Endothelial cell of umbilical vein (primary cell): ENCODE measurements around the gene B3GNT7. TPM values are rescaled to one million over a fixed set of nuclear protein-coding genes. Genes with fewer than 3 reads are reported as not detected.

ENCODE experiments used
- BruUV-seq: library from RNA; stranded (reverse); fragments of 400-500 nt; replicated peaks from 2 replicates; lab custom pipeline; 2021; lab: Mats Ljungman, UMichigan
- CTCF ChIA-PET: fragments of 300-600, 350-600 bp; sonication (Branson Sonifier 250); formaldehyde crosslinking; loops from one replicate; lab custom pipeline; 2021; ENCODE audit warnings: antibody characterized with exemption, inconsistent platforms; lab: Charles Lee
- POLR2A ChIA-PET: fragments of 300-600, 350-600 bp; sonication (Branson Sonifier 250); formaldehyde crosslinking; loops from one replicate; lab custom pipeline; 2021; ENCODE audit warnings: antibody characterized with exemption, inconsistent platforms; lab: Charles Lee
- DNase-seq: peaks from one replicate; pipeline ENCODE4 v3.0.0-alpha.2; 2011; ENCODE audit warnings: low read depth, low spot score
- FAIRE-seq: peaks from 2 replicates; lab custom pipeline; 2011; peaks lifted over from hg19 to GRCh38; lab: Jason Lieb, UNC
- H2AFZ ChIP-seq: 2 replicates; pipeline ENCODE4 v1.6.0; 2012; ENCODE audit warnings: low read depth, low read length, control low read depth, inconsistent platforms
- H3K27ac ChIP-seq: 2 replicates; pipeline ENCODE4 v1.5.1; 2011; ENCODE audit warnings: low read depth, mild to moderate bottlenecking, control low read depth, low read length, moderate library complexity; ENCODE audit not compliant: insufficient read depth
- H3K27me3 ChIP-seq, 2 experiments: 2 replicates each; pipeline versions ENCODE4 v1.6.0 to v1.6.1; 2011; ENCODE audit warnings: low read length in 2 of 2, mixed read lengths in 1 of 2; ENCODE audit not compliant: control insufficient read depth in 2 of 2, insufficient read depth in 2 of 2
- H3K36me3 ChIP-seq, 2 experiments: 2 replicates in 1 of 2; 3 replicates in 1 of 2; pipeline ENCODE4 v1.5.1; 2011; ENCODE audit warnings: low read length in 2 of 2, mild to moderate bottlenecking in 1 of 2, moderate library complexity in 1 of 2; ENCODE audit not compliant: control insufficient read depth in 2 of 2, insufficient read depth in 2 of 2; ENCODE audit errors: extremely low read depth in 1 of 2
- H3K4me1 ChIP-seq: 3 replicates; pipeline ENCODE4 v1.5.1; 2011; ENCODE audit warnings: mild to moderate bottlenecking, low read length; ENCODE audit not compliant: control insufficient read depth, insufficient read depth; ENCODE audit errors: extremely low read depth
- H3K4me2 ChIP-seq: 2 replicates; pipeline ENCODE4 v1.6.1; 2011; ENCODE audit warnings: low read length, control low read depth, mixed read lengths; ENCODE audit not compliant: insufficient read depth
- H3K4me3 ChIP-seq, 3 experiments: fragments of 200-600 bp in 1 of 3; sonication (generic), shearing (Covaris generic) in 1 of 3; replicated peaks in 1 of 3; 2 replicates each; pipeline ENCODE4 v1.5.1; 2011 to 2016; ENCODE audit warnings: control low read depth in 3 of 3, low read length in 3 of 3, mild to moderate bottlenecking in 2 of 3, inconsistent platforms in 1 of 3, low read depth in 1 of 3, moderate library complexity in 1 of 3; ENCODE audit not compliant: insufficient read depth in 1 of 3
- H3K79me2 ChIP-seq: 2 replicates; pipeline ENCODE4 v1.6.0; 2012; ENCODE audit warnings: low read length, inconsistent platforms; ENCODE audit not compliant: control insufficient read depth, insufficient read depth
- H3K9ac ChIP-seq: replicated peaks from 2 replicates; pipeline ENCODE3; 2011; ENCODE audit warnings: low read length, control low read depth; ENCODE audit not compliant: insufficient read depth; ENCODE audit errors: extremely low read depth
- H3K9me1 ChIP-seq: replicated peaks from 3 replicates; pipeline ENCODE4 v1.6.0; 2011; ENCODE audit warnings: mild to moderate bottlenecking, low read length; ENCODE audit not compliant: control insufficient read depth, insufficient read depth; ENCODE audit errors: extremely low read depth
- H3K9me3 ChIP-seq: replicated peaks from 2 replicates; pipeline ENCODE4 v1.5.1; 2012; ENCODE audit warnings: low read length, inconsistent platforms; ENCODE audit not compliant: control insufficient read depth, insufficient read depth
- H4K20me1 ChIP-seq: replicated peaks from 2 replicates; pipeline ENCODE3; 2011; ENCODE audit warnings: mild to moderate bottlenecking, low read length; ENCODE audit not compliant: control insufficient read depth, insufficient read depth; ENCODE audit errors: extremely low read depth
- CTCF ChIP-seq, 2 donors: IDR thresholded peaks; 1 replicate in 1 of 2; 2 replicates in 1 of 2; pipeline ENCODE4 v1.5.1; 2011; ENCODE audit warnings: low read length in 2 of 2, mild to moderate bottlenecking in 2 of 2, moderate library complexity in 2 of 2, control low read depth in 1 of 2, inconsistent platforms in 1 of 2, low read depth in 1 of 2; ENCODE audit not compliant: insufficient read depth in 1 of 2; ENCODE audit errors: extremely low read depth in 1 of 2
- EZH2 ChIP-seq: IDR thresholded peaks from 2 replicates; pipeline ENCODE4 v1.6.1; 2012; ENCODE audit warnings: borderline replicate concordance, low read depth, mild to moderate bottlenecking, moderate library complexity, low read length, inconsistent platforms; ENCODE audit not compliant: severe bottlenecking
- FOS ChIP-seq: IDR thresholded peaks from 2 replicates; pipeline ENCODE4 v1.6.1; 2011; ENCODE audit warnings: mild to moderate bottlenecking, low read length, moderate library complexity, borderline replicate concordance; ENCODE audit not compliant: insufficient read depth
- GATA2 ChIP-seq: IDR thresholded peaks from 2 replicates; pipeline ENCODE4 v1.7.0; 2011; ENCODE audit warnings: low read depth, mild to moderate bottlenecking, moderate library complexity, mixed read lengths, low read length; ENCODE audit not compliant: insufficient read length, insufficient read depth
- JUN ChIP-seq: IDR thresholded peaks from 2 replicates; pipeline ENCODE4 v1.6.1; 2011; ENCODE audit warnings: borderline replicate concordance, low read depth; ENCODE audit not compliant: insufficient read length, insufficient read depth
- MAX ChIP-seq: IDR thresholded peaks from 2 replicates; pipeline ENCODE4 v1.6.1; 2011; ENCODE audit not compliant: insufficient read depth, insufficient read length
- MYC ChIP-seq: IDR thresholded peaks from one replicate; pipeline ENCODE4 v1.6.1; 2011; ENCODE audit warnings: mild to moderate bottlenecking, low read depth, low read length
- POLR2A ChIP-seq: IDR thresholded peaks from 2 replicates; pipeline ENCODE4 v1.6.1; 2012; ENCODE audit warnings: low read depth, mild to moderate bottlenecking, control low read depth, low read length
- POLR2AphosphoS5 ChIP-seq: IDR thresholded peaks from 2 replicates; pipeline ENCODE4 v1.6.1; 2012; ENCODE audit warnings: low read depth, mild to moderate bottlenecking, control low read depth, low read length, moderate library complexity; ENCODE audit not compliant: insufficient read depth
- dilution Hi-C: fragments of 300-500 bp; cut with MboI; formaldehyde crosslinking; loops from one replicate; pipeline ENCODE4 v1.15.0; 2019; ENCODE audit warnings: low sequenced_read_pairs; ENCODE audit not compliant: extremely low pct_ligation_motif_present
- intact Hi-C: fragments of 100-400 bp; cut with micrococcal nuclease; formaldehyde crosslinking; loops from one replicate; pipeline ENCODE4 v1.10.0; 2022
- polyA plus RNA-seq, 4 experiments: library from polyadenylated mRNA; depleted of rRNA in 3 of 4; stranded (reverse) in 3 of 4; unstranded in 1 of 4; fragments of >200 nt; gene quantifications; 2 replicates each; pipeline versions ENCODE4 v1.2.1 to v1.2.3, GENCODE V29; 2011 to 2012; ENCODE audit warnings: missing spikeins in 1 of 4
- total RNA-seq: library from RNA; stranded (reverse); gene quantifications from 2 replicates; pipeline ENCODE4 v1.2.3, GENCODE V29; 2021

B3GNT7 gene
- total and polyA plus RNA-seq, 2 donors (not counting 3 experiments of a cell fraction or from before 2014, with no cell fraction given): 0.39 to 1.2 TPM

- DNase-seq: no peak
- Histone ChIP-seq H3K9me3 (no peaks in the 10 kb centered on the region), H3K27me3 (no peaks in the 10 kb centered on the region), H4K20me1 (no peaks in the 10 kb centered on the region), H3K9ac (no peak overlapping the region), H3K9me1 (no peaks in the 10 kb centered on the region), H3K4me1 (peaks cover 11% of the 10 kb centered on the region), H3K27ac (no peak overlapping the region), H3K4me3 (no peak overlapping the region), H3K79me2 (no peaks in the 10 kb centered on the region), H3K4me2 (no peak overlapping the region), H2AFZ (no peak overlapping the region), H3K36me3 (no peaks in the 10 kb centered on the region)
- CTCF ChIA-PET: no interaction called here
- FAIRE-seq: no peak
- BruUV-seq: no TSS peak
- TF ChIP-seq MAX: no peak
- TF ChIP-seq MYC: no peak
- no peak for TF ChIP-seq EZH2
- no peak for TF ChIP-seq POLR2AphosphoS5
- TF ChIP-seq FOS: no peak
- TF ChIP-seq POLR2A: no peak
- no peak for TF ChIP-seq CTCF (IDR thresholded peaks at IDR 0.05; ENCODE audit: extremely low read depth in 1 of 2, insufficient read depth in 1 of 2, low read depth in 1 of 2, low read length in 2 of 2)
- no peak for TF ChIP-seq GATA2
- no peak for TF ChIP-seq JUN
- dilution Hi-C loops: no loop called here
- intact Hi-C loops: no loop called here
- POLR2A ChIA-PET: no interaction called here
Measured at GRCh38 chr2:231367178-231367577, 28.3 kb upstream of the B3GNT7 start.
